ENCODE results near the gene SEC24D. TPM values are rescaled to one million over a fixed set of nuclear protein-coding genes. Genes with fewer than 3 reads are reported as not detected.

Gene SEC24D
- total and polyA plus RNA-seq, 2 experiments from 2014 or later = 37.6 to 94.8 TPM

DNA sequence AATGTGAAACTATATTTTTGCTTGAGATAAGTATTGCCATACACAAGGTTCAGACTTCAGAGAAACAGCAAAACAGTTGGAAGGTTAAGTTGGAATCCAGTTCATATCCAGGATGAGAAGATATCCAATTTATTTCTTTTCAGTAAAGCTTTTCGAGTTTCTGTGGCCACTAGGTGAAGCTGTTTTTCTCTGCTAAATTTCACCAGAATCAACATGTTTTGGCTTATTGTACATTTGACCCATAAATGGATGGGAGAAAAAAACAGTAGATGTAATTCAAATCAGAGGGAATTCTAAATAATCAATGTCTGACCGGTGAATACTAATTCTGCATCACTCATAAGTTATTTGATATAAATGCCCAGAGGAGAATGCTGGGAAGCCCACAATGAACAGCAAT is 159.8 kb downstream of the SEC24D start:
- H4K20me1 ChIP-seq (replicated peaks; ENCODE audit: insufficient read depth) = no peaks in the 10 kb centered on the region
- DNase-seq (ENCODE audit: low spot score) (no peak), ATAC-seq (no peak)
- no peaks in the 10 kb centered on the region for H3K79me2 ChIP-seq (replicated peaks; ENCODE audit: insufficient read depth)
- H2AFZ ChIP-seq = no peak overlapping the region
- Mint-ChIP-seq H3K27ac (no peak overlapping the region), H3K4me3 (no peak overlapping the region), H3K4me1 (peaks cover 6% of the 10 kb centered on the region), H3K36me3 (ENCODE audit: low read depth) (no peaks in the 10 kb centered on the region), H3K9me3 (no peaks in the 10 kb centered on the region), H3K27me3 (ENCODE audit: insufficient read depth, low read depth, poor library complexity) (peaks cover 5% of the 10 kb centered on the region)
- H3F3A ChIP-seq (replicated peaks; ENCODE audit: low read depth) = no peaks in the 10 kb centered on the region
- H3K4me2 ChIP-seq = no peak overlapping the region
- no peaks in the 10 kb centered on the region for H3K4me1 ChIP-seq (ENCODE audit: insufficient read depth)
- no peaks in the 10 kb centered on the region for H3K27me3 ChIP-seq (ENCODE audit: insufficient read depth)
- TF ChIP-seq, protein P1, sequence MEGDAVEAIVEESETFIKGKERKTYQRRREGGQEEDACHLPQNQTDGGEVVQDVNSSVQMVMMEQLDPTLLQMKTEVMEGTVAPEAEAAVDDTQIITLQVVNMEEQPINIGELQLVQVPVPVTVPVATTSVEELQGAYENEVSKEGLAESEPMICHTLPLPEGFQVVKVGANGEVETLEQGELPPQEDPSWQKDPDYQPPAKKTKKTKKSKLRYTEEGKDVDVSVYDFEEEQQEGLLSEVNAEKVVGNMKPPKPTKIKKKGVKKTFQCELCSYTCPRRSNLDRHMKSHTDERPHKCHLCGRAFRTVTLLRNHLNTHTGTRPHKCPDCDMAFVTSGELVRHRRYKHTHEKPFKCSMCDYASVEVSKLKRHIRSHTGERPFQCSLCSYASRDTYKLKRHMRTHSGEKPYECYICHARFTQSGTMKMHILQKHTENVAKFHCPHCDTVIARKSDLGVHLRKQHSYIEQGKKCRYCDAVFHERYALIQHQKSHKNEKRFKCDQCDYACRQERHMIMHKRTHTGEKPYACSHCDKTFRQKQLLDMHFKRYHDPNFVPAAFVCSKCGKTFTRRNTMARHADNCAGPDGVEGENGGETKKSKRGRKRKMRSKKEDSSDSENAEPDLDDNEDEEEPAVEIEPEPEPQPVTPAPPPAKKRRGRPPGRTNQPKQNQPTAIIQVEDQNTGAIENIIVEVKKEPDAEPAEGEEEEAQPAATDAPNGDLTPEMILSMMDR (conservative IDR thresholded peaks at IDR 0.05; ENCODE audit: low read depth in 2 of 2) = peak in 1 of 2 experiments; percentile 32; a peak in 2 of 4 replicates
- TF ChIP-seq, protein P2, sequence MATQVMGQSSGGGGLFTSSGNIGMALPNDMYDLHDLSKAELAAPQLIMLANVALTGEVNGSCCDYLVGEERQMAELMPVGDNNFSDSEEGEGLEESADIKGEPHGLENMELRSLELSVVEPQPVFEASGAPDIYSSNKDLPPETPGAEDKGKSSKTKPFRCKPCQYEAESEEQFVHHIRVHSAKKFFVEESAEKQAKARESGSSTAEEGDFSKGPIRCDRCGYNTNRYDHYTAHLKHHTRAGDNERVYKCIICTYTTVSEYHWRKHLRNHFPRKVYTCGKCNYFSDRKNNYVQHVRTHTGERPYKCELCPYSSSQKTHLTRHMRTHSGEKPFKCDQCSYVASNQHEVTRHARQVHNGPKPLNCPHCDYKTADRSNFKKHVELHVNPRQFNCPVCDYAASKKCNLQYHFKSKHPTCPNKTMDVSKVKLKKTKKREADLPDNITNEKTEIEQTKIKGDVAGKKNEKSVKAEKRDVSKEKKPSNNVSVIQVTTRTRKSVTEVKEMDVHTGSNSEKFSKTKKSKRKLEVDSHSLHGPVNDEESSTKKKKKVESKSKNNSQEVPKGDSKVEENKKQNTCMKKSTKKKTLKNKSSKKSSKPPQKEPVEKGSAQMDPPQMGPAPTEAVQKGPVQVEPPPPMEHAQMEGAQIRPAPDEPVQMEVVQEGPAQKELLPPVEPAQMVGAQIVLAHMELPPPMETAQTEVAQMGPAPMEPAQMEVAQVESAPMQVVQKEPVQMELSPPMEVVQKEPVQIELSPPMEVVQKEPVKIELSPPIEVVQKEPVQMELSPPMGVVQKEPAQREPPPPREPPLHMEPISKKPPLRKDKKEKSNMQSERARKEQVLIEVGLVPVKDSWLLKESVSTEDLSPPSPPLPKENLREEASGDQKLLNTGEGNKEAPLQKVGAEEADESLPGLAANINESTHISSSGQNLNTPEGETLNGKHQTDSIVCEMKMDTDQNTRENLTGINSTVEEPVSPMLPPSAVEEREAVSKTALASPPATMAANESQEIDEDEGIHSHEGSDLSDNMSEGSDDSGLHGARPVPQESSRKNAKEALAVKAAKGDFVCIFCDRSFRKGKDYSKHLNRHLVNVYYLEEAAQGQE (IDR thresholded peaks at IDR 0.05; ENCODE audit: unreplicated experiment) = no peak
- TF ChIP-seq, protein P3, sequence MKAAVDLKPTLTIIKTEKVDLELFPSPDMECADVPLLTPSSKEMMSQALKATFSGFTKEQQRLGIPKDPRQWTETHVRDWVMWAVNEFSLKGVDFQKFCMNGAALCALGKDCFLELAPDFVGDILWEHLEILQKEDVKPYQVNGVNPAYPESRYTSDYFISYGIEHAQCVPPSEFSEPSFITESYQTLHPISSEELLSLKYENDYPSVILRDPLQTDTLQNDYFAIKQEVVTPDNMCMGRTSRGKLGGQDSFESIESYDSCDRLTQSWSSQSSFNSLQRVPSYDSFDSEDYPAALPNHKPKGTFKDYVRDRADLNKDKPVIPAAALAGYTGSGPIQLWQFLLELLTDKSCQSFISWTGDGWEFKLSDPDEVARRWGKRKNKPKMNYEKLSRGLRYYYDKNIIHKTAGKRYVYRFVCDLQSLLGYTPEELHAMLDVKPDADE (IDR thresholded peaks at IDR 0.05) = no peak
- H3K4me3 ChIP-seq = no peak overlapping the region
- no peak overlapping the region for H3K27ac ChIP-seq (ENCODE audit: low read depth)
- H3K9me2 ChIP-seq (ENCODE audit: insufficient read depth) = no peaks in the 10 kb centered on the region
- H3K36me3 ChIP-seq (ENCODE audit: insufficient read depth) = no peaks in the 10 kb centered on the region

Other genes starting within 250 kb of the SEC24D start
- gene METTL14, start 150.7 kb downstream of the SEC24D start, total RNA-seq (2014; rRNA removed; shearing (Covaris generic)) = 39.3 and 45.2 TPM in 2 replicates
- gene METTL14, start 150.7 kb downstream of the SEC24D start, polyA plus RNA-seq (2016; fragmentation: Nextera tagmentation; extraction: Ambion mirVana) = 48.7 and 56.8 TPM in 2 replicates
- gene SYNPO2, start 52.7 kb upstream of the SEC24D start, total RNA-seq (2014; rRNA removed; shearing (Covaris generic)) = 3.1 and 3.4 TPM in 2 replicates
- 2.1 and 2.4 TPM in 2 replicates for gene SYNPO2, start 52.7 kb upstream of the SEC24D start, polyA plus RNA-seq (2016; fragmentation: Nextera tagmentation; extraction: Ambion mirVana)